H1 (cell line): ENCODE measurements around the gene FAM3B. TPM values are rescaled to one million over a fixed set of nuclear protein-coding genes. Genes with fewer than 3 reads are reported as not detected.

ENCODE experiments used
- CTCF ChIA-PET: fragments of 300-600 bp; sonication (Branson Sonifier 250); formaldehyde crosslinking; loops from one replicate; lab custom pipeline; 2021; ENCODE audit not compliant: partially characterized antibody; lab: Charles Lee
- POLR2A ChIA-PET: fragments of 300-600 bp; sonication (Branson Sonifier 250); formaldehyde crosslinking; loops from one replicate; lab custom pipeline; 2021; ENCODE audit warnings: inconsistent platforms; ENCODE audit not compliant: partially characterized antibody; lab: Charles Lee
- DNase-seq, 2 experiments: peaks; one replicate each; pipeline versions ENCODE4 v3.0.0 to v3.0.0-alpha.2; 2010 to 2022; ENCODE audit warnings: low spot score in 2 of 2, low read depth in 1 of 2, mixed read lengths in 1 of 2
- FAIRE-seq: peaks from 2 replicates; lab custom pipeline; 2011; peaks lifted over from hg19 to GRCh38; lab: Jason Lieb, UNC
- H2AFZ ChIP-seq: 2 replicates; pipeline ENCODE4 v1.8.1; 2012; ENCODE audit warnings: low read length, inconsistent platforms
- H2AK5ac ChIP-seq: 2 replicates; pipeline ENCODE4 v1.6.1; 2013; ENCODE audit warnings: low read depth, low read length
- H2BK120ac ChIP-seq: replicated peaks from 2 replicates; pipeline ENCODE3; 2013; ENCODE audit warnings: low read depth, low read length, inconsistent platforms
- H2BK12ac ChIP-seq: 2 replicates; pipeline ENCODE4 v1.6.1; 2013; ENCODE audit warnings: low read depth, low read length
- H2BK15ac ChIP-seq: 2 replicates; pipeline ENCODE4 v1.6.1; 2013; ENCODE audit warnings: low read length
- H2BK20ac ChIP-seq: 2 replicates; pipeline ENCODE4 v1.6.1; 2013; ENCODE audit warnings: low read length
- H2BK5ac ChIP-seq: 2 replicates; pipeline ENCODE4 v1.6.1; 2013; ENCODE audit warnings: low read depth, low read length
- H3K14ac ChIP-seq: 2 replicates; pipeline ENCODE4 v1.6.1; 2013; ENCODE audit warnings: inconsistent platforms; ENCODE audit not compliant: insufficient read length
- H3K18ac ChIP-seq: 2 replicates; pipeline ENCODE4 v1.6.1; 2013; ENCODE audit warnings: low read length; ENCODE audit errors: extremely low read depth
- H3K23ac ChIP-seq: 2 replicates; pipeline ENCODE4 v1.6.1; 2013; ENCODE audit warnings: inconsistent platforms; ENCODE audit not compliant: insufficient read length
- H3K23me2 ChIP-seq: 2 replicates; pipeline ENCODE4 v1.6.1; 2013; ENCODE audit warnings: low read depth, low read length
- H3K27ac ChIP-seq: 2 replicates; pipeline ENCODE4 v1.6.1; 2011; ENCODE audit warnings: low read depth, low read length, inconsistent platforms
- H3K27me3 ChIP-seq, 4 experiments: replicated peaks in 1 of 4; 1 replicate in 1 of 4; 2 replicates in 3 of 4; pipeline versions ENCODE4 v1.6.1 to v1.8.1; 2011 to 2013; ENCODE audit warnings: low read length in 3 of 4, mild to moderate bottlenecking in 3 of 4, inconsistent platforms in 2 of 4, mixed read lengths in 2 of 4, moderate library complexity in 1 of 4; ENCODE audit not compliant: control insufficient read depth in 3 of 4, insufficient read depth in 3 of 4; ENCODE audit errors: extremely low read depth in 1 of 4
- H3K36me3 ChIP-seq, 4 experiments: 2 replicates each; pipeline versions ENCODE4 v1.6.1 to v1.8.1; 2011 to 2013; ENCODE audit warnings: mild to moderate bottlenecking in 4 of 4, low read length in 3 of 4, moderate library complexity in 2 of 4, control low read depth in 1 of 4, inconsistent platforms in 1 of 4; ENCODE audit not compliant: insufficient read depth in 4 of 4, control insufficient read depth in 2 of 4
- H3K4ac ChIP-seq: replicated peaks from 2 replicates; pipeline ENCODE3; 2013; ENCODE audit warnings: low read length, low read depth, mixed read lengths, inconsistent platforms; ENCODE audit not compliant: insufficient read length
- H3K4me1 ChIP-seq, 4 experiments: replicated peaks in 1 of 4; 1 replicate in 1 of 4; 2 replicates in 3 of 4; pipeline versions ENCODE4 v1.6.1 to v1.8.1; 2011 to 2013; ENCODE audit warnings: low read length in 3 of 4, inconsistent platforms in 2 of 4, mixed read lengths in 1 of 4; ENCODE audit not compliant: insufficient read depth in 4 of 4, control insufficient read depth in 3 of 4
- H3K4me2 ChIP-seq, 2 experiments: 2 replicates each; pipeline versions ENCODE4 v1.6.1 to v1.8.1; 2011 to 2013; ENCODE audit warnings: low read depth in 2 of 2, low read length in 2 of 2, control low read depth in 1 of 2, inconsistent platforms in 1 of 2, mild to moderate bottlenecking in 1 of 2; ENCODE audit not compliant: insufficient read depth in 1 of 2
- H3K4me3 ChIP-seq, 4 experiments: fragments of 200-600, 300-600 bp in 1 of 4; sonication (generic), shearing (Covaris generic), sonication (Bioruptor Twin) in 1 of 4; 2 replicates each; pipeline versions ENCODE4 v1.5.1 to v1.8.1; 2011 to 2016; ENCODE audit warnings: low read length in 4 of 4, low read depth in 3 of 4, control low read depth in 2 of 4, inconsistent platforms in 2 of 4, mild to moderate bottlenecking in 2 of 4, mixed read lengths in 1 of 4, moderate library complexity in 1 of 4; ENCODE audit not compliant: insufficient read depth in 2 of 4; ENCODE audit errors: extremely low read depth in 1 of 4
- H3K56ac ChIP-seq: replicated peaks from 2 replicates; pipeline ENCODE3; 2013; ENCODE audit warnings: low read depth, mild to moderate bottlenecking, mixed read lengths, low read length, inconsistent platforms; ENCODE audit not compliant: insufficient read length
- H3K79me1 ChIP-seq: 2 replicates; pipeline ENCODE4 v1.6.1; 2013; ENCODE audit warnings: low read depth, low read length, control low read depth
- H3K79me2 ChIP-seq, 2 experiments: 2 replicates each; pipeline versions ENCODE4 v1.6.1 to v1.8.1; 2012 to 2013; ENCODE audit warnings: low read length in 2 of 2, mild to moderate bottlenecking in 2 of 2, inconsistent platforms in 1 of 2; ENCODE audit not compliant: insufficient read depth in 2 of 2, control insufficient read depth in 1 of 2
- H3K9ac ChIP-seq, 4 experiments: replicated peaks in 1 of 4; 1 replicate in 1 of 4; 2 replicates in 3 of 4; pipeline versions ENCODE4 v1.6.1 to v1.8.1; 2011 to 2013; ENCODE audit warnings: low read depth in 3 of 4, low read length in 3 of 4, control low read depth in 2 of 4, mild to moderate bottlenecking in 2 of 4, moderate library complexity in 2 of 4, inconsistent platforms in 1 of 4; ENCODE audit errors: extremely low read depth in 1 of 4
- H3K9me3 ChIP-seq, 2 experiments: 2 replicates each; pipeline versions ENCODE4 v1.6.1 to v1.8.1; 2012 to 2013; ENCODE audit warnings: mild to moderate bottlenecking in 2 of 2, moderate library complexity in 2 of 2, control low read depth in 1 of 2, inconsistent platforms in 1 of 2, low read depth in 1 of 2, low read length in 1 of 2, mixed read lengths in 1 of 2; ENCODE audit not compliant: insufficient read depth in 2 of 2
- H4K20me1 ChIP-seq, 2 experiments: replicated peaks in 1 of 2; 2 replicates each; pipeline versions ENCODE3 to v1.8.1; 2011 to 2013; ENCODE audit warnings: inconsistent platforms in 2 of 2, low read length in 2 of 2, mild to moderate bottlenecking in 1 of 2; ENCODE audit not compliant: insufficient read depth in 2 of 2, control insufficient read depth in 1 of 2
- H4K5ac ChIP-seq: 2 replicates; pipeline ENCODE4 v1.6.1; 2013; ENCODE audit warnings: low read length, low read depth, mixed read lengths, inconsistent platforms; ENCODE audit not compliant: insufficient read length
- H4K8ac ChIP-seq: 2 replicates; pipeline ENCODE4 v1.8.0; 2013; ENCODE audit warnings: mild to moderate bottlenecking, moderate library complexity, low read length, inconsistent platforms; ENCODE audit not compliant: insufficient read depth; ENCODE audit errors: extremely low read depth
- H4K91ac ChIP-seq: replicated peaks from 2 replicates; pipeline ENCODE3; 2013; ENCODE audit warnings: low read length, mixed read lengths, inconsistent platforms; ENCODE audit not compliant: insufficient read length
- BCL11A ChIP-seq, 2 experiments: IDR thresholded peaks; one replicate each; pipeline ENCODE4 v1.6.1; 2011; ENCODE audit warnings: low read depth in 2 of 2, low read length in 2 of 2, mild to moderate bottlenecking in 2 of 2
- BRCA1 ChIP-seq: IDR thresholded peaks from 2 replicates; pipeline ENCODE4 v1.6.1; 2012; ENCODE audit warnings: low read depth, low read length, improper control_type of control experiment
- CBX5 ChIP-seq: fragments of 300-800, 300-1000 bp; sonication (generic); IDR thresholded peaks from 2 replicates; pipeline ENCODE4 v1.7.1; 2016; ENCODE audit warnings: antibody characterized with exemption, low read length, low read depth
- CREB1 ChIP-seq: IDR thresholded peaks from 2 replicates; pipeline ENCODE4 v1.6.1; 2012; ENCODE audit warnings: inconsistent platforms
- MAFK ChIP-seq: IDR thresholded peaks from 2 replicates; pipeline ENCODE4 v1.6.1; 2012; ENCODE audit warnings: low read depth, mild to moderate bottlenecking, improper control_type of control experiment, low read length
- NANOG ChIP-seq: IDR thresholded peaks from 2 replicates; pipeline ENCODE4 v1.6.1; 2011; ENCODE audit warnings: low read length, low read depth, mild to moderate bottlenecking, inconsistent platforms; ENCODE audit not compliant: insufficient read depth, poor library complexity, severe bottlenecking
- SIX5 ChIP-seq: IDR thresholded peaks from 2 replicates; pipeline ENCODE4 v1.6.1; 2011; ENCODE audit warnings: mild to moderate bottlenecking, low read depth, low read length
- SUZ12 ChIP-seq: fragments of 200-600 bp; sonication (generic); IDR thresholded peaks from 2 replicates; pipeline ENCODE4 v1.6.1; 2012; ENCODE audit warnings: mild to moderate bottlenecking, inconsistent platforms, low read length, moderate library complexity, mixed read lengths
- TAF1 ChIP-seq: IDR thresholded peaks from 2 replicates; pipeline ENCODE4 v1.6.1; 2011; ENCODE audit warnings: mild to moderate bottlenecking, low read depth, low read length
- ZNF274 ChIP-seq: IDR thresholded peaks from 2 replicates; pipeline ENCODE4 v1.7.0; 2012; ENCODE audit warnings: low read length, borderline replicate concordance; ENCODE audit errors: extremely low read depth
- WGBS, 2 experiments: shearing (Covaris generic) in 1 of 2; methylation state at CpG; one replicate each; pipeline versions ENCODE4 v1.1.6 to v1.1.7; 2013 to 2015; ENCODE audit warnings: low lambda C conversion rate in 2 of 2, mixed read lengths in 2 of 2, inconsistent platforms in 1 of 2, low coverage in 1 of 2, missing lambda C conversion rate in 1 of 2; ENCODE audit not compliant: insufficient replicate concordance in 2 of 2, insufficient coverage in 1 of 2, insufficient read length in 1 of 2; ENCODE audit errors: extremely low coverage in 1 of 2, missing lambda C conversion rate in 1 of 2; 5-methylcytosine and 5-hydroxymethylcytosine counted together
- polyA plus RNA-seq, 7 experiments: library from polyadenylated mRNA; depleted of rRNA in 3 of 7; stranded (reverse) in 5 of 7; unstranded in 2 of 7; fragments of >200 nt in 5 of 7; fragments of 200-250 nt in 2 of 7; gene quantifications; 1 replicate in 5 of 7; 2 replicates in 1 of 7; 4 replicates in 1 of 7; pipeline versions ENCODE4 v1.2.1 to v1.2.3, GENCODE V29; 2011 to 2013; ENCODE audit warnings: missing spikeins in 2 of 7, mixed read lengths in 2 of 7
- total RNA-seq: library from RNA; stranded (reverse); fragmentation: NEBNext Ultra II Directional; extraction: Animal tissue kit (Norgen Biotek cat#: 25700); gene quantifications from 2 replicates; pipeline ENCODE4 v1.2.1, GENCODE V29; 2021

The FAM3B gene
- total and polyA plus RNA-seq, 2 of the 8 experiments (the other 6 are each of a cell fraction or from before 2014, with no cell fraction given), result 2.0 TPM

GRCh38 chr21:41277846-41278245 is 38.8 kb upstream of the FAM3B start:
- Histone ChIP-seq H3K4me2 (no peak overlapping the region), H2BK5ac (no peak overlapping the region), H3K27me3 (peaks cover 0 to 1% (median 0%) of the 10 kb centered on the region in 4 experiments; a peak in 1 of 7 replicates), H3K27ac (no peak overlapping the region), H4K20me1 (no peaks in the 10 kb centered on the region), H3K23ac (no peak overlapping the region), H3K79me1 (no peaks in the 10 kb centered on the region), H3K4me3 (no peak overlapping the region), H3K18ac (no peak overlapping the region), H3K56ac (no peak overlapping the region), H2BK12ac (no peak overlapping the region), H4K8ac (no peak overlapping the region), H3K79me2 (no peaks in the 10 kb centered on the region), H2BK20ac (no peak overlapping the region)
- DNase-seq (no peak), FAIRE-seq (no peak)
- TF ChIP-seq SUZ12 (no peak), NANOG (no peak), BCL11A (IDR thresholded peaks at IDR 0.05; ENCODE audit: low read depth in 2 of 2, low read length in 2 of 2) (no peak), CBX5 (no peak), MAFK (no peak), ZNF274 (no peak), BRCA1 (no peak), SIX5 (no peak), TAF1 (no peak), CREB1 (no peak)
- TF ChIP-seq, all 59 proteins: peak for 0
- no peak overlapping the region for H2BK120ac ChIP-seq
- H2AFZ ChIP-seq, result no peak overlapping the region
- H4K5ac ChIP-seq, result no peak overlapping the region
- whole genome bisulfite sequencing, 2 experiments, result 89% methylated on average over 4 of the region's 4 CpGs; no CpG with 5 or more reads in 1 of the 2 experiments
- no peak overlapping the region for H3K9ac ChIP-seq
- H3K4ac ChIP-seq, result no peak overlapping the region
- no peak overlapping the region for H2AK5ac ChIP-seq
- POLR2A ChIA-PET, result no interaction called here
- H3K4me1 ChIP-seq, result peaks cover 0 to 3% (median 1%) of the 10 kb centered on the region in 4 experiments; a peak in 2 of 7 replicates
- H3K36me3 ChIP-seq, result no peaks in the 10 kb centered on the region
- no peaks in the 10 kb centered on the region for H3K23me2 ChIP-seq
- H3K14ac ChIP-seq, result no peak overlapping the region
- H4K91ac ChIP-seq, result no peak overlapping the region
- H2BK15ac ChIP-seq, result no peak overlapping the region
- H3K9me3 ChIP-seq, result peaks cover 0 to 5% of the 10 kb centered on the region in 2 experiments; a peak in 1 of 4 replicates
- CTCF ChIA-PET, result no interaction called here
